Measurements from ENCODE around the gene GPC5.

GPC5 gene

DNA sequence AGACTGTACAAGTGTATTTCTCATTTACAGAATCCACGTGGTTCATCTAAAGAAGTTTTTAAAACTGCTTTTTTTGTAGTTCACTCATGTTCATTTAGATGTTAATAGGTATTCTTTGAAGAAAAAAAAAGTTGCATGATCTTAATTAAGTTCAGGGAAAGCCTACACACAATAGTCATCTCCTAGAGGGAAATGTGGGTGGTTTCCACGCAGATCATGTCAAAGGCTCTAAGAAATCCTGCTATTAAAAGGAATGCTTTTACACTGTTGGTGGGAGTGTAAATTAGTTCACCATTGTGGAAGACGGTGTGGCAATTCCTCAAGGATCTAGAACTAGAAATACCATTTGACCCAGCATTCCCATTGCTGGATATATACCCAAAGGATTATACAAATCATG lies 312.3 kb downstream of the GPC5 start:
- TF ChIP-seq, protein P1, sequence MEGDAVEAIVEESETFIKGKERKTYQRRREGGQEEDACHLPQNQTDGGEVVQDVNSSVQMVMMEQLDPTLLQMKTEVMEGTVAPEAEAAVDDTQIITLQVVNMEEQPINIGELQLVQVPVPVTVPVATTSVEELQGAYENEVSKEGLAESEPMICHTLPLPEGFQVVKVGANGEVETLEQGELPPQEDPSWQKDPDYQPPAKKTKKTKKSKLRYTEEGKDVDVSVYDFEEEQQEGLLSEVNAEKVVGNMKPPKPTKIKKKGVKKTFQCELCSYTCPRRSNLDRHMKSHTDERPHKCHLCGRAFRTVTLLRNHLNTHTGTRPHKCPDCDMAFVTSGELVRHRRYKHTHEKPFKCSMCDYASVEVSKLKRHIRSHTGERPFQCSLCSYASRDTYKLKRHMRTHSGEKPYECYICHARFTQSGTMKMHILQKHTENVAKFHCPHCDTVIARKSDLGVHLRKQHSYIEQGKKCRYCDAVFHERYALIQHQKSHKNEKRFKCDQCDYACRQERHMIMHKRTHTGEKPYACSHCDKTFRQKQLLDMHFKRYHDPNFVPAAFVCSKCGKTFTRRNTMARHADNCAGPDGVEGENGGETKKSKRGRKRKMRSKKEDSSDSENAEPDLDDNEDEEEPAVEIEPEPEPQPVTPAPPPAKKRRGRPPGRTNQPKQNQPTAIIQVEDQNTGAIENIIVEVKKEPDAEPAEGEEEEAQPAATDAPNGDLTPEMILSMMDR (conservative IDR thresholded peaks at IDR 0.05; ENCODE audit: control insufficient read depth, insufficient read depth, low read depth, low read length), result no peak
- DNase-seq (ENCODE audit: low read depth), result no peak
- no peak overlapping the region for H3K4me3 ChIP-seq (ENCODE audit: control insufficient read depth, low read depth, low read length)

DNA sequence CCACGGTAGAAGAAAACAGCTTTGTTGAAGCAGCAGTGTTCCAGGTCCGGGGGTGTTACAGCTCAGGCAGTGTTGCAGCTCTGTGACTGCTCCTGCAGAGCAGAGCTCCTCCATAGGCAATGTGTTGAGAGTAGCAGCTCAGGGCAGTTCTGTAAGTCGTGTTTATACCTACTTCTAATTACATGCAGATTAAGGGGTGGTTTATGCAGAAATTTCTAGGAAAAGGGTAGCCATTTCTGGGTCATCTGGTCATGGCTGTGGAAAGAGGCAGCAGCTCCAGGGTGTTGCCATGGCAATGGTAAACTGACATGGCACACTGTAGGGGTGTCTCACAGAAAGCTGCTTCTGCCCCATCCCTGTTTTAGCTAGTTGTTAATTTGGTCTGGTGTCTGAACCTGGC lies 316.4 kb downstream of the GPC5 start:
- H3K4me3 ChIP-seq (ENCODE audit: control insufficient read depth, low read depth, low read length), result no peak overlapping the region
- no peak for DNase-seq (ENCODE audit: low read depth)
- TF ChIP-seq, protein P1 (conservative IDR thresholded peaks at IDR 0.05; ENCODE audit: control insufficient read depth, insufficient read depth, low read depth, low read length), result no peak

DNA sequence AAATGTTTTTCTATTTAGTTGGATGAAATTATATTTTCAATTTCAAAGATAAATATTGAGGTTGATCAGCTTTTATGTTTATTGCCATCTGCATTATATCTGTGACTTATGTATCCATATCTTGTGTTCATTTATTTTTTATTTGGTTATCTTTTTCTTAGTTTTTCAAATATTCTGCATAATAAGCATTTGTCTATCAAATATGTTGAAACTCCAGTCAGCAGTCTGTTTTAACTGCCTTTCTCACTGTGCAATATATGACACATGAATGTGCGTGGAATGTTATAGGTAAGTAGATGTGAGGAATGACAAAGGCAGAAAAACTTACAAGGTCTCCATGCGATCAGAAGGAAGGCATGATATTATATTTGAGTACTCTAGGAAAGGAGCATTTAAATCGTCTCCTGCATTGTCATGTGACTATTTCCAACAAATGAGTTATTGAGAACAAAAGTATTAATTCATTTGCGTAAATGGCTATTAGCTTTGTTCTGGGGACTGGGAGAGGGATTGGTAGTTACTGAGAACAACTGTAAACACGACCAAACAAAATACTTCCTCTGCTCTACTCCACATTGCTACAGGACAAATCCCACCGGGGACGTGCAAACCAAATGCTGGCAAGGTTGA lies 318.1 kb downstream of the GPC5 start:
- no peak for DNase-seq (ENCODE audit: low read depth)
- H3K4me3 ChIP-seq (ENCODE audit: control insufficient read depth, low read depth, low read length), result no peak overlapping the region
- TF ChIP-seq, protein P1 (conservative IDR thresholded peaks at IDR 0.05; ENCODE audit: control insufficient read depth, insufficient read depth, low read depth, low read length), result no peak

GRCh38 chr13:91719033-91719432 lies 320.6 kb downstream of the GPC5 start:
- peak; percentile 2 for DNase-seq (ENCODE audit: low read depth)
- no peak overlapping the region for H3K4me3 ChIP-seq (ENCODE audit: control insufficient read depth, low read depth, low read length)
- TF ChIP-seq, protein P1 (conservative IDR thresholded peaks at IDR 0.05; ENCODE audit: control insufficient read depth, insufficient read depth, low read depth, low read length), result no peak

DNA sequence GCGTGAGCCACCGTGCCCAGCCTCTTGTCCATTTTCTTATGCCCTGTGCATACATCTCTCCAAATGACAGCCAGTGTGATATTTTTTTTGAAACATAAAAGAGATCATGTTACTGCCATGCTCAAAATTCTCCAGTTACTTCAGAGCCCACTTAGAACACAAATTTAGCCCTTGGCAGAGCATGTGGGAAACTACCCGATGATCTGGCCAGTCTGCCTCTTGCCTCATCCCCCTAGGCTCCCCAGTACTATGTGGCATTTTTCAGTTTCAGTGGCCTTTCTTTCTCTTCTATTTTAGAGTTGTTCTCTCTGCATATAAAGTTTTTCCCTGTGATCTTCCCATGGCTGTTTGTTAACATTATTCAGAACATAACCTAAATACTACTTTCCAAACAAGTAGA lies 323.0 kb downstream of the GPC5 start:
- no peak for DNase-seq (ENCODE audit: low read depth)
- TF ChIP-seq, protein P1 (conservative IDR thresholded peaks at IDR 0.05; ENCODE audit: control insufficient read depth, insufficient read depth, low read depth, low read length), result no peak
- no peak overlapping the region for H3K4me3 ChIP-seq (ENCODE audit: control insufficient read depth, low read depth, low read length)

DNA sequence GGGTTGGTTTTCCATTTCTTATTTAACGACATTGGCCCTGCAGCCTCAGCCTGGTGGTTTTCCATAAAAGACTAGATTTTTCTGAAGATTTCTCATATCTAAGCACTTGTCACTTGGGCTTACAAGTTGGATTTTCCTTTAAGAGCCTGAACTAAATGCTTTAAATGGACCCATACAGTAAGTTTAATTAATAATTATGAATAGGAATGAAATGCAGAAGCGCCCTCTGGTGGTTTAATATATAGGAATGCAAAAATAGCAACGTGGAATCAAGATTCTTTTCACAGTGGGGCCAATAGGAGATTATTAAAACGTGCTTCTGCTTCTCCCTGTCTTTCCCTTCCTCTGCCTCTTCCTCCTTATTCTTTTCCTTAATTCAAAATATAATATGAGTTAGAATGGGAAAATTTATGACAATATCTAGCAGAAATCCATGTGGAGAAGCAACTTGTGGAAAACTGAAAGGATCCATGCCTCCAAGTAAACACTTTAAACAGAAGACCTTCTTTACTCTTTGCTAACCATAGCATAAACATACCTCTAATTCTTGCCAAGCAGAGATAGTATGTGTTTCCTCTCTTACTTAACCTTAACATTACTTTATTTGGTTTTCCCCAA lies 324.0 kb downstream of the GPC5 start:
- TF ChIP-seq, protein P1 (conservative IDR thresholded peaks at IDR 0.05; ENCODE audit: control insufficient read depth, insufficient read depth, low read depth, low read length), result peak; percentile 41
- peak; percentile 17 for DNase-seq (ENCODE audit: low read depth)
- H3K4me3 ChIP-seq (ENCODE audit: control insufficient read depth, low read depth, low read length), result no peak overlapping the region
